GM21619 (cell line): ENCODE data around the gene WNT4.

Experiments used
- ATAC-seq: cut with Tn5 transposase; IDR thresholded peaks from one replicate; pipeline ENCODE4 v1.9.1; 2021; ENCODE audit not compliant: unreplicated experiment

The WNT4 gene

DNA sequence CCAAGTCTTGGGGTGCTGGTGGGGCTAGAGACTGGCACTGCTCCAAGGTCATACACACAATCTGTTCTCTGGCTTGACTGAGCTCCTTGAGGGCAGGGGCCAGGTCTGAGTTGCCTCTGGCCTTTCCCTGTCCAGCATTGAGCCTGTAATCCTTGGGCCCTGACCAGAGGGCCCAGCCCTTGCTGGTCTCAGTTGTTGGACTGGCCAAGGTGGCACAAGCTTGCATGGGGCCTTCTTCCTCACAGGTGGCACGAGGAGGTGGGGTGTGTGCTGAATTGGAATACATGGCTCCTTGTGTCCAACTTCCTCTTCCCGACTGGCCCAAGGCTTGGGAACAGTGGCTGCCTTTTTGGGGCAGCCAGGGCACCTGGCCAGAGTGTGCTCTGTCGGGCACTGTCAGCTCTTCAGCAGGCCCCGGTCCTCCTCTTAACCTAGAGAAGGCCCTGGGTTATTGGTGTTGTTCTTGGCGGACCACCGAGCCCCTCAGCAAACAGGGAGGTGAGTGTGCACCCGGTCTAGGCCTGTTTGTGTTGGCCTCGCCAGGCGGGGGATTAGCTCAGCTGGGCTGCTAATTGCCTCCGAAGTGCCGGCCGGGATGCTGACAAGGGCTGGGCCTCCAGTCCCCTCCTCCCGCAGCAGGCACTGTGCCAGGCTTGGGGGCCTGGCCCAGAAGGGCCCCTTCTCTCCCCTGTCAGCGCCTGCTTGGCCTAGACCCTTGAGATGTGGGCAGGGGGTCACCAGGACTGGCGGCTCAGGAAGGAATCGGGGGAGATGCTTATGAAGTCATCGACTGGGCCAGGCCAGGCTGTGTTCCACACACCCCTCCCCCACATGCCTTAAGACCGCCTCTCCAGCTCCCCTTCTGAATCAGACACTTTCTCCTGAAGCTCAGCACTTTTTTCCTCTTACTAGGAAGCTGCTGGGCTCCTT is 28.5 kb downstream of the WNT4 start:
- ATAC-seq = no peak

DNA sequence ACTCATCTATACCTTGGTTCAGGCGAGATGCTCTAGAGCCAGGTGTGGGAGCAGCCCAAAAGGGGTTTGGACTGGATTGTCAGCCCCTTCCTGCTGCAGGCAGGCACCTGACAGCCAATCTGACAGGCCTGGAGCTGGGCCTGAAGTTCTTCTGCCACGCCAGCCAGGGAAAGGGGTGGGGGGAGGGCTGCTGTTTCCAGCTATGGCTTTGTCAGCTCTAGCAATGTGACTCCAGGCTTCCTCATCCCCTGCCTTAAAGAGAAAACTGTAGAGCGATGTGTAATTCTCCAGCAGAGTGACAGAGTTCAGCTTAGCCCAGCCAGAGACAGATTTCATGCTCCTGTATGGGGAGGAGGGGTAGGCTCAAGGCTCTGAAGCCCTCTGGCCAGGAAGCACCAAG is 30.3 kb downstream of the WNT4 start:
- no peak for ATAC-seq

DNA sequence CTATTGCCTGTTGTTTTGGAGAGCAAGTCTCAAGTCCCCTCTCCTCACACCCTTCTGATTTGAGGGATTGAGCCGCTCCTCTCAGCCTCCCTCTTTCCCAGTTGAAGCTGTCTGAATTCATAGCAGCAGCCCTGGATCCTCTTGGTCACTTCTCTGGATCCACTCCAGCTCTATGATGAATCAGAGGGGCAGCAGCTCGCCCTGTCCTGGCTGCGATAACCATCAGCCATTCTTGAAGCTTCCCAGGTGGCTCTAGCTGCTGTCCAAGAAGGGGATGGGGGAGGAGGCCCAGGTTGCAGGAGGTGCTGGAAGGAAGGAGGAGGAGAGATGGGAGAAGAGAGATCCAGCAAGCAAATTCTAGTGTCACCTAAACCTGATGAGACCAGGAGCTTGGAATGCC is 31.3 kb downstream of the WNT4 start:
- no peak for ATAC-seq

DNA sequence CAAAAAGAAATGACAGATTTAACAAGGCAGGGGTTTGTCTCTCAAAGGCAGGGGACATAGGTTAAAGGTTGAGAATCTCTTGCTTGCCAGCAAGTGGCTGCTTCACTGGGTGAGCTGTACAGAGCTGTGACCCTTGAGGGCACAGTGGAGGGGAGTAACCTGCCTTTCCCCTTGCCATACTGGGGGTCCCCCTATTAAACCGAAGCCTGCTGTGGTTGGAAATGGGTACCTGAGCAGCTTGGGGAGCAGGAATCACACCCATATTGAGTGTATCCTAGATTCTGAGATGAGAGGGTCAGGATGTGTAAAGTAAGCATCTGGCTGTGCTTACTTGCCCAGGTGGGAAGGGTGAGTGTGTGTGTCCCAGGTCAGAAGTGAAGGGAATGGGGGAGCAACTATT is 31.8 kb downstream of the WNT4 start:
- ATAC-seq = no peak

DNA sequence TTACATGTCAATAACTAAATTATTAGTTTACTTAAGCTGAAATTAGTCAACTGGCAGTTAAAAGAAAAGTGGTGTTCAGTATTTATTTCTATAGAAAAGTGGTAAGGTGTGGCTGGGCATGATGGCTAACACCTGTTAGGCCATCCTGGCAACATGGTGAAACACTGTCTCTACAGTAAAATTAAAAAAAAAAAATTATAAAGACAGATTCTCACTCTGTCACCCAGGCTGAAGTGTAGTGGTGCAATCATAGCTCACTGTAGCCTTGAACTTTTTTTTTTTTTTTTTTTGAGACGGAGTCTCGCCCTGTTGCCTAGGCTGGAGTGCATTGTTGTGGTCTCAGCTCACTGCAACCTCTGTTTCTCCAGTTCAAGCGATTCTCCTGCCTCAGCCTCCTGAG is 32.9 kb downstream of the WNT4 start:
- ATAC-seq = no peak

DNA sequence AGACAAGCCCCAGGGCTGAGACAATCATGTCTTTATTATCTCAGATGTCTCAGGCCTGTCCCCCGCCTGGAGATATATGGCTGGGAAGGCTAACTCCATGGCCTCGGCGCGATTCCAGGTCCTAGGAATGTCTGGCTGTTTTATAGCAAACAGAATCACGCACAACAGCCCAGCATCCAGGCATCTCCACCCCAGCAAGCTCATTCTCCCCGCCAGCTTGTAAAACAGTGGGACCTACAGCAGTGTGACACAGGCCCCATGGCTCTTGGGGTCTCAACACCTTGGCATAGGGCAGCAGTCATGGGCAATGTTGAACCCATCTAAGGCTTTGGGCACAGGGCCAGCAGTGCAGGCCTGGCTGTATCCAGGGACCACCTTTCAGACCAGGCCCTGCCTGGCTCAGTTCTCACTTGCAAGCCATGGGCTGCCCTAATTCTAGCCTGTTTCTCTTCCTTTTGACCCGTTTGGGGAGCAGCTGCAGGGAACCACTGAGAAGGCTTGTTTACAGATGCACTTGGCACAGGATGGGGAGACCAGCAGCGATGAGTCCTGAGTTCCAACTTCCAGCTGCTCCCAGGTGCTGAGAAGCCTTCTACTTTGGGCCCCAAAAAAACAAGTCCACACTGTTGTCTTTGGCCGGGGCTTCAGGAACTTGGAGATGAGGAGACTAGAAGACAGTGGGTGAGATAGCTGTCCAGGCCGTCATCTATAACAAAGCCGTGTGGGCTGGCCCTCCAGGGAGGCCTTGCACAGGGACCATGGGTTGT is 34.4 kb downstream of the WNT4 start:
- ATAC-seq = no peak

DNA sequence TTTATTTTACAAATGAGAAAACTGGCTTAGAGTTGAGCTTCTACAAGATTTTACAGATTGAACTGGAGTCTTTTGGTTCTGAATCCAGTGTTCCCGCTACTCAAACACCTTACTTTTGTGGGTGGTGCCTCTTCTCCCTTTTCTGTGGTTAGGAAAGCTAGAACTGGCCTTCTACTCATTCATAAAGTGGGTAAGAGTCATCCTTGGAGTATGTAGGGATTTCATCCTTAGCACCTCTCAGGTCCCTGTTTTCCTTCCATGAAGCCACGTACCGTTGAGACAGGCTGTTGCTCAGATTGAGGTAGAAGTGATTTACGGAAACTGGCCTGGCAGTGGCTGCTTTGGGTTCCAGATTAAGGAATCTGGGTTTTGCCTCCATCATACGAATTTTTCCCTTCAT is 35.8 kb downstream of the WNT4 start:
- no peak for ATAC-seq

DNA sequence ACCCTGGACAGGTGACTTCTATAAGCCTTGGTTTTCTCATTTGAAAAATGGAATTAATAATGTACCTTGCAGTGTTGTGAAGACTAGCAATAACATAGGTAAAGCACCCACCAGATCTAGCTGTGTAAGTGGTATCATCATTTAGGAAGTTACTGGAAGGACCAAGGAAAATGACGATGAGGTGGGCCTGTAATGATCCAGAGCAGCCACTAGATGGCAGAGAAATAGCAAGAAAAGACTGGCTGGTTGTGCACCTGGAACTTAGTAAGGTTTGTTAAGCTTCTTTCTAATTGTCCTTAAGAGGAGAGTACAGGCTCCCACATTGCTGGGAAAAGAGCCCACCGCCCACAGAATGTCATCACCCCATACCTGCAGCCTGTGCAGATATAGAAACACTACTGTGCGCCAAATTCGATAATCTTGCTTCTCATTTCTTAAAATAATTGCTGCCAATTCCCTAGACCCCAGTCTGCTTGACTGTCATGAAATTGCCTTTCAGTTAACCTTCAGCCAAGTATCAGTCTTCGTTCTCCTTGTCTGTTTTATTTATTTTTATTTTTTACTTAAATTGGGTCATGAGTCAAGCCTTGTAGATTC is 37.2 kb downstream of the WNT4 start:
- no peak for ATAC-seq

DNA sequence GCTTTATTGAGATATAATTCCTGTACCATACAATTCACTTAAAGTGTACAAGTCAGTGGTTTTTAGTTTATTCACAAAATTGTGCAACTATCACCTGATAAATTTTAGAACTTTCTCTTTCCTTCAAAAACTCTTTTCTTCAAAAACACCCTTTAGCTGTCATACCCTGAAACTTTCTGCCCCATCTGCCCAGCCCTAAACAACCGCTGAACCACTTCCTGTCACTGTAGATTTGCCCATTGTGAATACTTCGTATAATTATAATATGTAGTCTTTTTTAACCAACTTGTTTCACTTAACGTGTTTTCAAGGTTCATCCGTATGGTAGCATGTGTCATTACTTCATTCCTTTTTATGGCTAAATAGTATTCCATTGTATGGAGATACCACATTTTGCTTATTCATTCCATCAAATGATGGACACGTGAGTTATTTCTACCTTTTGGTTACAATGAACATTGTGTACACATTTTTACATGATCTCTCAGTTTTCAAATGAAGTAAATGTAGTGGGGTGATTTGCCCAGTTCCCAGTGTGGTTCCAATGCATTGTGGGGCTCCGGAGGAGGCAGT is 37.9 kb downstream of the WNT4 start:
- ATAC-seq = no peak

DNA sequence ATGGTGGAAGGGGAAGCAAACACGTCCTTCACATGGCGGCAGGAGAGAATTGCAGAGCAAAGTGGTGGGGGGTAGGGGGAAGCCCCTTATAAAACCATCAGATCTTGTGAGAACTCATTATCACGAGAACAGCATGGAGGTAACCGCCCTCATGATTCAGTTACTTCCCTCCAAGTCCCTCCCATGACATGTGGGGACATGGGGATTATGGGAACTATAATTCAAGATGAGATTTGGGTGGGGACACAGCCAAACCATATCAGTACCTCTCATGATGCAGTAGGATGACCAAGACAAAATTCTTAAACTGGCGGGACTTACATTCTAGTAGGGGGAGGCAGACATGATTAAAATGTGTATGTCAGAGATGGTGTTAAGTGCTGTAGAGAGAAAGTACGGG is 38.8 kb downstream of the WNT4 start:
- no peak for ATAC-seq

DNA sequence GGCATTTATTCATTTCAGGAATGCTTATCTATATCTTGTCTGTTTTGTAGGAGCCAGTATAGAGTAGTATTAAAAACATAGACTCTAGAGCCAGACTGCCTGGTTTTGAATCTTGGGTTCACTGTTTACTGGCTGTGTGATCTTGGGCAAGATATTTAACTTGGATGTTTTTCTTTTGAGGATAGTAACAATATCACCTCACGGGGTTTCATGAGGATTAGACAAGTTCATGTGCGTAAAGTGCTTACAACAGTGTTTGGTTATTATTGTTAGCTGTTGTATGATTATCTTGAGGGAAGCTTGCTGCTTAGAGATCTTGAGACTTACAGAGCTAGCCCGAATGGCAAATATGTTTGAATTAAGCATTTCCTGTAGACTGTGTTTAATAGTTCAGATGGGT is 40.2 kb downstream of the WNT4 start:
- no peak for ATAC-seq

DNA sequence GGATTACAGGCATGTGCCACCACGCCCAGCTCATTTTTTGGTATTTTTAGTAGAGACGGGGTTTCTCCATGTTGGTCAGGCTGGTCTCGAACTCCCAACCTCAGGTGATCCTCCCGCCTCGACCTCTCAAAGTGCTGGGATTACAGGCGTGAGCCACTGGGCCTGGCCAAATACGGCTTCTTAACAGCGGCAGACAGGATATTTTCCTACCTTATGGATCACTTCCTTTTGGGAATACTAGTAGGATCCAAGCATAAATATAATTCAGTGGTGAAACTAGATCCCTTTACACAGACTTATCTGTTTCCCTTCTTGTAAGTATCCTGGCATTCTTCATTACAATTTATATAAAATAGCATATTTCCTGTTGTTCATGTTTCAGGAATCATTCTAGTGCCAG is 40.9 kb downstream of the WNT4 start:
- no peak for ATAC-seq

DNA sequence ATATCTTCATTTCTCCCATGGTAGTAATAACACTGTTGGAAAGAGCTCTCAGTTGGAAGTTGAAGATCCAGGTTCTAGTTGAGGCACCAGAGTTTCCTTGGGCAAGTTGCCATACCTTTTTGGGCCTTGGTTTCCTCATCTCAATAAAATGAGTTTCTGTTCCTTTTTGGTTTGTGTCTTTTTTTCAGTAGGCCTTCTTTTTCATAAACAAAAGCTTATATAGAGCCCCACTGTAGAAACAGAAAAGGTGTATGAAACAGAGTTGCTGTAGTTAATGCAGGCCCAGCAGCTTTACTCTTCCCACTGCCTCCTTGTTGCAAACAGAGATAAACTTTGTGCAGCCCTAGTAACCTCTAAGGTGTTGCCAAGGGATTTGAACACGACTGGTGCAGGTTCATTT is 41.7 kb downstream of the WNT4 start:
- ATAC-seq = no peak

DNA sequence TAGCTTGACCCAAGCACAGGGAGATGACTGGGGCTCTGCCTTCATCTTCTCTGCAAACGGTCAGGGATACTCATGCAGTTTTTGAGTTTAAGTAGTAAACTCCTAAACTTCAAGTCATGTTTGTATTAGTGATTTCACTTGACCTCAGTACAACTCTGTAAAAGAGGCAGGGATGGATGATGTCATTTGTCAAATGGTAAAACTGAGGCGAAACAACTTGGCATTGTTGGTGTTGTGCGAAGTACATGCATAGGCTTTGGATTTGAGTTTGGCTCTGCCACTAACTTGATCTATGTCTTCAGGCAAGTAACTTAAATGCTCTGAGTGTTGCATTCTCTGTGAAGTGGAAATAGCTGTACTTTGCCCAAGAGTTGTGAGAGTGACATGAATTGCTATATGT is 42.7 kb downstream of the WNT4 start:
- no peak for ATAC-seq

DNA sequence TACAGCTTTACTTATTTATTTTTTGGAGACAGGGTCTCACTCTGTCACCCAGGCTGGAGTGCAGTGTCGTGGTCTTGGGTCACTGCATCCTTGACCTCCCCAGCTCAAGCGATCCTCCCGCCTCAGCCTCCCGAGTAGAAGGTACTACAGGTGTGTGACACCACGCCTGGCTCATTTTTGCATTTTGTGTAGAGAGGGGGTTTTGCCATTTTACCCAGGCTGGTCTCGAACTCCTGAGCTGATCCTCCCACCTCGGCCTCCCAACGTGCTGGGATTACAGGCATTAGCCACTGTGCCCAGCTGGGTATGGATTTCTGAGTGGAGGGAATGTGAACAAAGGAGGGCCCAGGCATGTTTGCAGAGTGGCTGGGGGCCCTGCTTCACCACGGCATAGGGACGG is 44.1 kb downstream of the WNT4 start:
- ATAC-seq = no peak

DNA sequence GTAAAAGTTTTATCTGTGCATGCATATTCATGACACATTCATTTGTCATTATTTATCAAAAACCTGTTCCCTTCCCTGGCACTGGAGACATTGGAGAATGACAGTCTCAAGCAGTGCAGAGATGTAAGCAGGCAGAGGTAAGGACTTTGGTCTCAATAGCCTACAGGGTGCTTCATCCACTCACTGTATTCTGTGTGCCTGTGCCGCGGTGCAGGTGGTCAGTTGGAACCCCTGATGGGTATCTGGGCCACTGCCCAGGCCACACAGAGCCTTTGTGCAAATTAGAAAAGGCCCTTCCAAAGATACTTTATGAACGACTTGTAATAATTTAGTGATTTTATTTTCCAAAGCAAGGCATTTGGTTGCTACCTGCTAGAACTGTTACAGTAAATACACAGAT is 46.4 kb downstream of the WNT4 start:
- no peak for ATAC-seq

DNA sequence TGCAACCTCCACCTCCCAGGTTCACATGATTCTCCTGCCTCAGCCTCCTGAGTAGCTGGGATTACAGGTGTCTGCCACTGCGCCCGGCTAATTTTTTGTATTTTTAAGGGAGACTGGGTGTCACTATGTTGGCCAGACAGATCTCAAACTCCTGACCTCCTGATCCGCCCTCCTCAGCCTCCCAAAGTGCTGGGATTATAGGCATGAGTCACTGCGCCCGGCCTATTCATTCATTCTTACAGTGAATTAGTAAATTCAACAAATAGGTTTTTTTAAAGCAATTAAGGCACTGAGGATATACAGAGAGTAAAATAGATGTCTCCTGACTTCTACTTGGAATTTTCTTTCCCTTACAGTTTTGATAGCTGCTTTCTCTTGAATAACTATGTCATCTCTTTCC is 46.9 kb downstream of the WNT4 start:
- ATAC-seq = no peak

DNA sequence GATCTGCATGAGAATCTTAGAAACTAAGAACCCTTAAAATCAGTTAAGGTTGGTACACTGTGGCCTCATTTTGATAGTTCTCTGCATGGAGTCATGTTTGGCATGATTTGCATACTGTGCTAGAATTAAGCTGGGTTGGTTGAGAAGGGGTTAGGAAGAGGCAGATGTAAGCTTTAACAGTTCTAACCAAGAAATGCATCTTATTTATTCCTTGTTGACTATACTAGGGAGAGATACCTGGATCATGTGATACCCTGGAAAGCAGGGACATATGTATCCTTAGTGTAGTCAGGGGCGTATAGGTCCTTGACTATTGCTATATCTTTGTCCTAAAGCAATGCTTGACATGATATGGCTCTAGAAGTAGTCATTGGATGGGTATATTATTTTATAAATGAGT is 49.4 kb downstream of the WNT4 start:
- no peak for ATAC-seq

DNA sequence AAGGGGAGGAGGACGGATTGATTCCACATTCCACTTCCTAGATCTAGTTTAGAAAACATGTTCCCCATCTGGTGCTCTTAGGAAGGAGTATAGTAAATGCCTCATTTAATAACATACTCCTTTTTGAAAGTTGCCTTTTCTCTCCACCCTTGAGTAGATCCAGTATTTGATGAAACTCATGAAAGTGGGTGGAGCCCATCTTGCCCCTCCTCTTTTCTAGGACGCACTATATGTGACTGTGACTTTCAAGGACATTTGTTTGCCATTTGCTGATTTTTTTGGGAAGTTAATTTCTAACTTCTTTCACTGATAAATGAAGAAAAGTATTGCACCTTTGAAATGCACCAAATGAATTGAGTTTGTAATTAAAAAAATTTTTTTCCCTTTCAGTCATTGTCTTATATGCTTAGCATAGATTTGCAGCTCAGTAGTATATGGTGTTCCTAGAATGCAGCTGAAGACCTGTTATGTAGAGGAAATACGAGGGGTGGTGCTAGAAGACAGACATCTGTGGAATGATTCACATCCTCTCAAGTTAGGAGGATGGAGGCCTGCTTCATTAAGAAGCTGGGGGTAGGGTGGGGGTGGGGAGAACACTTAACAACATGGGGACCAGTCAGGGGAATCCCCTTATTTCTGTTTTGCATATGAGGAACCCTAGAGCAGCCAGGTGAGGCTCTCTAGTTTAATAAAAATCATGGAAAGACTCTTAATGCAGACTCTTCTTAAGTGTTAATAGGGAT is 50.7 kb downstream of the WNT4 start:
- peak; percentile 45 for ATAC-seq

DNA sequence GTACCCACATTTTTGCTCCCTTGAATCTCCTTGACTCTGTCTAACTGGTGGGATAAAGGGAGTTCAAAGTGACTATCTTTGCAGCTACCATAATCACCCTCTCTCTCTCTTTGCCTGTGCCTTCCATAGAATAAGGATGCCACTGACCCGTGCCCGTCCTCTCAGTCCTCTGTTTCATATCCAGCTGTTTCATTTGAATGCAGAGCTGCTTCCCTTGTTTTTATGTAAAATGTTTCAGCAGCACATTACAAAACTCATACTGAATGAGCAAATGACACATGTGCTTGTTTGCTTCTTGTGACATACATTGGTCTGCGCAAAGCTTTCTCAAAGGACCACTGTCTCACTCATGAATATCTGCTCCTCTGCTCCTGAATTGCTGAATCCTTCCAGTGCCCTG is 52.0 kb downstream of the WNT4 start:
- no peak for ATAC-seq

DNA sequence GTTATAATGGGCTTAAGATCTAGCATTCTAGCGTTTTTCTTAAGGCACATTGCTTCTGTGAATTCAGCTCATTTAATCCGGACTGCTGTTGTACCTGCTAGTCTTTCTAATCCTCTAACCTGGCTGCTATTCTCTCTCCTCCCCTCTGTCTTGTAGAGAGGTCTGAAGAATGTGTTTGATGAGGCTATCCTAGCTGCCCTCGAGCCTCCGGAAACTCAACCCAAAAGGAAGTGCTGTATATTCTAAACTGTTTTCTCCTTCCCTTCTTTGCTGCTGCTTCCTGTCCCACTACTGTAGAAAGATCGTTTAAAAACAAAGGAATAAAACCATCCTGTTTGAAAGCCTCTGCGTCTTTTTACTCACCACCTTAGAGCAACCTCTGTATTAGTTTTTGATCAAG is 53.1 kb downstream of the WNT4 start:
- no peak for ATAC-seq
